CD4-positive, alpha-beta T cell treated with Interleukin-2 at 100 ng/mL for 4 hours (primary cell): ENCODE measurements around the gene RAET1L.
"Not testable (repeated sequence)": the region's sequence is repeated elsewhere in the genome, so short reads cannot be mapped to it uniquely, and the experiment has no call there.

Experiments used
- DNase-seq: peaks from one replicate; pipeline ENCODE4 v3.0.0-alpha.2; 2020; ENCODE audit warnings: low spot score

The RAET1L gene

GRCh38 chr6:149991472-149991795 lies 33.9 kb downstream of the RAET1L start:
- DNase-seq = not testable (repeated sequence)

- no peak for DNase-seq
Observed at GRCh38 chr6:149990661-149991471, 34.5 kb downstream of the RAET1L start.

- no peak for DNase-seq
Observed at GRCh38 chr6:149990212-149990660, 35.1 kb downstream of the RAET1L start.

GRCh38 chr6:149988550-149989346 lies 36.6 kb downstream of the RAET1L start:
- DNase-seq = no peak

GRCh38 chr6:149987602-149988107 lies 37.7 kb downstream of the RAET1L start:
- no peak for DNase-seq

GRCh38 chr6:149985481-149985937 lies 39.8 kb downstream of the RAET1L start:
- DNase-seq = no peak

- DNase-seq = no peak
Observed at GRCh38 chr6:149984773-149985172, 40.6 kb downstream of the RAET1L start.

- no peak for DNase-seq
Observed at GRCh38 chr6:149983145-149983544, 42.2 kb downstream of the RAET1L start.

GRCh38 chr6:149979293-149979692 lies 46.0 kb downstream of the RAET1L start:
- no peak for DNase-seq

GRCh38 chr6:149978610-149979009 lies 46.7 kb downstream of the RAET1L start:
- DNase-seq = no peak

- no peak for DNase-seq
Observed at GRCh38 chr6:149977221-149977620, 48.1 kb downstream of the RAET1L start.

- DNase-seq = no peak
Observed at GRCh38 chr6:149975400-149975799, 49.9 kb downstream of the RAET1L start.

- DNase-seq = no peak
Observed at GRCh38 chr6:149974825-149975224, 50.5 kb downstream of the RAET1L start.

GRCh38 chr6:149974394-149974793 lies 50.9 kb downstream of the RAET1L start:
- not testable (repeated sequence) for DNase-seq

- no peak for DNase-seq
Observed at GRCh38 chr6:149969635-149970034, 55.7 kb downstream of the RAET1L start.

GRCh38 chr6:149968909-149969308 lies 56.4 kb downstream of the RAET1L start:
- not testable (repeated sequence) for DNase-seq
